Heart right ventricle (tissue), 16 donors: ENCODE results near the gene MMP21. TPM values are rescaled to one million over a fixed set of nuclear protein-coding genes. Genes with fewer than 3 reads are reported as not detected.

ENCODE experiments used
- ATAC-seq, 8 donors: fragments of 200-7000 bp; cut with Tn5 transposase; one replicate each; pipeline ENCODE4 v1.9.1; 2020; ENCODE audit warnings: mild to moderate bottlenecking in 8 of 8, moderate library complexity in 8 of 8, moderate number of reproducible peaks in 1 of 8
- DNase-seq, 2 donors: peaks; one replicate each; pipeline ENCODE4 v3.0.0-alpha.2; 2020
- H3K27ac ChIP-seq, 10 donors: fragments of 200-600 bp; sonication (generic) in 2 of 10; one replicate each; pipeline versions ENCODE4 v1.5.0 to v1.8.0; 2020 to 2022; ENCODE audit warnings: mild to moderate bottlenecking in 3 of 10
- H3K27me3 ChIP-seq, 7 donors: fragments of 200-600 bp; one replicate each; pipeline ENCODE4 v1.8.0; 2021 to 2022; ENCODE audit warnings: mild to moderate bottlenecking in 2 of 7
- H3K36me3 ChIP-seq, 9 donors: fragments of 200-600 bp; sonication (generic) in 1 of 9; one replicate each; pipeline versions ENCODE4 v1.5.0 to v1.8.0; 2020 to 2022; ENCODE audit warnings: mild to moderate bottlenecking in 2 of 9
- H3K4me1 ChIP-seq, 9 donors: fragments of 200-600 bp; sonication (generic) in 1 of 9; one replicate each; pipeline versions ENCODE4 v1.5.0 to v1.8.0; 2020 to 2022; ENCODE audit warnings: mild to moderate bottlenecking in 4 of 9
- H3K4me3 ChIP-seq, 10 donors: fragments of 200-600 bp; sonication (generic) in 2 of 10; one replicate each; pipeline versions ENCODE4 v1.5.0 to v1.8.0; 2020 to 2022; ENCODE audit warnings: mild to moderate bottlenecking in 7 of 10, moderate library complexity in 2 of 10
- H3K9me3 ChIP-seq, 11 donors: fragments of 200-600 bp in 10 of 11; sonication (generic) in 2 of 11; one replicate each; pipeline versions ENCODE4 v1.5.0 to v1.8.0; 2013 to 2022; ENCODE audit warnings: mild to moderate bottlenecking in 2 of 11, control low read depth in 1 of 11, moderate library complexity in 1 of 11
- CTCF ChIP-seq, 9 donors: fragments of 200-600 bp; sonication (generic) in 2 of 9; IDR thresholded peaks; one replicate each; pipeline versions ENCODE4 v1.5.0 to v1.8.0; 2021 to 2022; ENCODE audit warnings: antibody characterized with exemption in 9 of 9, mild to moderate bottlenecking in 5 of 9, moderate library complexity in 1 of 9
- WGBS, 2 donors: extraction: QIAGEN DNeasy Blood & Tissue Kit; methylation state at CpG; one replicate each; pipeline ENCODE4 v1.1.7; 2013; ENCODE audit warnings: inconsistent platforms in 1 of 2; 5-methylcytosine and 5-hydroxymethylcytosine counted together
- intact Hi-C, 10 donors: fragments of 100-400 bp; cut with DNase I; formaldehyde crosslinking; loops; one replicate each; pipeline versions ENCODE4 v1.11.1 to v1.14.2; 2022
- polyA plus RNA-seq, 2 donors: library from polyadenylated mRNA; stranded (reverse); fragments of 200-250 nt; gene quantifications; one replicate each; pipeline ENCODE4 v1.2.3, GENCODE V29; 2013
- total RNA-seq, 10 donors: library from RNA; stranded (reverse); fragmentation: NEBNext Ultra II Directional in 3 of 10; extraction: Animal tissue kit (Norgen Biotek cat#: 25700) in 3 of 10; gene quantifications; one replicate each; pipeline versions ENCODE4 v1.2.1 to v1.2.4, GENCODE V29; 2021 to 2023
- donor health status: Arrhythmogenic right ventricular cardiomyopathy.
- donor health status: ischemic (EF 13 %, LVEDD 7.1; RV severe dilation, severe dysfunction).
- donor health status: healthy with polysubstance abuse.
- donor health status: DM: no; HTN: yes; CAD: no.
- donor health status: DM: no; HTN: no; CAD: no.
- donor health status: ischemic (EF 25% LVEDD 6.9; RV normal size, moderate dysfunction).
- donor health status: ischemic (EF 25% LVEDD 5.7; RV mildly dilated, moderate dysfunction).
- donor health status: healthy.
- donor health status: DM: yes; HTN: yes; CAD: no.
- donor health status: Ischemic cardiomyopathy.
- donor health status: ischemic (EF 35%, LVEDD 5.7; RV mildly dilated, moderate dysfunction).
- donor health status: nonischemic (EF 11% LVEDD 7.7; RV severe dilation, severe dysfunction).
- donor health status: DM: yes; HTN: yes; CAD: no.
- donor health status: PGD.
- donor health status: ischemic (EF 29% LVEDD 5.4; RV normal size, mild dysfunction).
- donor health status: nonischemic (EF 23%, LVEDD 6.1; RV moderate dilation, normal function).

MMP21 gene
- total and polyA plus RNA-seq, 12 donors, result 0.06 to 0.22 (median 0.15) TPM; not detected in 7

- Histone ChIP-seq H3K27me3 (no peaks in the 10 kb centered on the region), H3K36me3 (peaks cover 0 to 89% (median 40%) of the 10 kb centered on the region in 9 donors), H3K27ac (no peak overlapping the region), H3K4me3 (no peak overlapping the region), H3K9me3 (no peaks in the 10 kb centered on the region), H3K4me1 (peaks cover 0 to 17% (median 0%) of the 10 kb centered on the region in 9 donors)
- intact Hi-C loops, result no loop called here
- TF ChIP-seq CTCF (IDR thresholded peaks at IDR 0.05), result no peak
- no peak for DNase-seq
- 91 to 92% methylated on average over 14 of the region's 14 CpGs for WGBS, 2 donors
- no peak for ATAC-seq
These were observed 17.0 kb upstream of the MMP21 start for GRCh38 chr10:125792342-125793300.

GRCh38 chr10:125788156-125789034 is 12.8 kb upstream of the MMP21 start:
- peak in 3 of 8 donors; percentile 24 to 45 (median 26) for ATAC-seq

GRCh38 chr10:125785791-125786190 is 10.2 kb upstream of the MMP21 start:
- WGBS, 2 donors, result 70 to 71% methylated on average over 9 of the region's 9 CpGs
- DNase-seq, result no peak
- Histone ChIP-seq H3K27ac (no peak overlapping the region), H3K4me3 (no peak overlapping the region), H3K9me3 (no peaks in the 10 kb centered on the region), H3K27me3 (no peaks in the 10 kb centered on the region), H3K4me1 (no peaks in the 10 kb centered on the region), H3K36me3 (peaks cover 0 to 33% (median 18%) of the 10 kb centered on the region in 9 donors)
- intact Hi-C loops, result no loop called here
- TF ChIP-seq CTCF (IDR thresholded peaks at IDR 0.05), result no peak
- ATAC-seq, result no peak

More at GRCh38 chr10:125788156-125789034, 12.8 kb upstream of the MMP21 start:
- intact Hi-C loops, result no loop called here
- TF ChIP-seq CTCF (IDR thresholded peaks at IDR 0.05), result no peak
- Histone ChIP-seq H3K27me3 (no peaks in the 10 kb centered on the region), H3K9me3 (no peaks in the 10 kb centered on the region), H3K36me3 (peaks cover 0 to 56% (median 42%) of the 10 kb centered on the region in 9 donors), H3K27ac (no peak overlapping the region), H3K4me3 (no peak overlapping the region), H3K4me1 (no peaks in the 10 kb centered on the region)
- WGBS, 2 donors, result 87 to 89% methylated on average over 17 of the region's 17 CpGs
- no peak for DNase-seq

- Histone ChIP-seq H3K4me1 (no peaks in the 10 kb centered on the region), H3K36me3 (peaks cover 0 to 18% (median 10%) of the 10 kb centered on the region in 9 donors), H3K9me3 (peaks cover 0 to 6% (median 0%) of the 10 kb centered on the region in 11 donors), H3K27me3 (no peaks in the 10 kb centered on the region), H3K27ac (no peak overlapping the region), H3K4me3 (no peak overlapping the region)
- no peak for ATAC-seq
- no peak for DNase-seq
- TF ChIP-seq CTCF (IDR thresholded peaks at IDR 0.05), result no peak
- 87 to 90% methylated on average over 6 of the region's 6 CpGs for WGBS, 2 donors
- intact Hi-C loops, result no loop called here
These were observed 8.3 kb upstream of the MMP21 start for GRCh38 chr10:125783957-125784356.
